Measurements from ENCODE around the gene SERPINI2. TPM values are rescaled to one million over a fixed set of nuclear protein-coding genes. Genes with fewer than 3 reads are reported as not detected.

The SERPINI2 gene
- total RNA-seq, 1 experiment from 2014 or later = 0.22 TPM

- Histone ChIP-seq H3K27ac (ENCODE audit: insufficient read length, low read depth, low read length) (no peak overlapping the region), H3K4me1 (ENCODE audit: insufficient read depth, low read length) (no peaks in the 10 kb centered on the region), H3K23ac (ENCODE audit: insufficient read length, low read depth, low read length) (no peak overlapping the region), H3K23me2 (ENCODE audit: insufficient read length, low read depth, low read length, poor library complexity, severe bottlenecking) (no peaks in the 10 kb centered on the region), H4K91ac (ENCODE audit: insufficient read length, low read depth, low read length) (no peak overlapping the region), H2BK5ac (ENCODE audit: insufficient read length, low read length) (no peak overlapping the region), H3K4me2 (ENCODE audit: insufficient read depth, insufficient read length, low read length) (no peak overlapping the region), H3K18ac (ENCODE audit: insufficient read length, low read depth, low read length) (no peak overlapping the region), H2BK20ac (ENCODE audit: low read depth, low read length, poor library complexity, severe bottlenecking) (no peak overlapping the region), H3K27me3 (ENCODE audit: insufficient read depth, low read length) (no peaks in the 10 kb centered on the region), H3K9me3 (ENCODE audit: control insufficient read depth, low read depth, low read length) (no peaks in the 10 kb centered on the region), H4K5ac (ENCODE audit: insufficient read length, low read depth, low read length) (no peak overlapping the region), H4K8ac (replicated peaks; ENCODE audit: insufficient read length, low read depth, low read length) (no peak overlapping the region), H3T11ph (ENCODE audit: low read length) (no peak overlapping the region), H3K79me1 (ENCODE audit: insufficient read depth, low read depth, low read length, poor library complexity, severe bottlenecking) (no peaks in the 10 kb centered on the region), H2AK5ac (ENCODE audit: insufficient read length, low read length) (no peak overlapping the region), H2AFZ (ENCODE audit: low read length) (no peak overlapping the region), H3K4ac (ENCODE audit: low read depth, low read length) (no peak overlapping the region), H2BK15ac (ENCODE audit: low read depth, low read length) (no peak overlapping the region), H4K20me1 (ENCODE audit: control insufficient read depth, insufficient read depth, insufficient read length) (no peaks in the 10 kb centered on the region), H3K9ac (ENCODE audit: extremely low read depth, insufficient read length, low read length) (no peak overlapping the region), H3K14ac (ENCODE audit: insufficient read depth, low read length) (no peak overlapping the region), H3K79me2 (ENCODE audit: insufficient read depth, low read length) (no peaks in the 10 kb centered on the region), H2BK120ac (ENCODE audit: low read depth, low read length, poor library complexity, severe bottlenecking) (no peak overlapping the region), H2BK12ac (ENCODE audit: insufficient read length, low read depth, low read length) (no peak overlapping the region), H3K56ac (ENCODE audit: insufficient read length, low read depth, low read length) (no peak overlapping the region)
- Mint-ChIP-seq H3K27ac (no peak overlapping the region), H3K27me3 (ENCODE audit: low read depth) (no peaks in the 10 kb centered on the region), H3K4me1 (peaks cover 0 to under 1% of the 10 kb centered on the region in 2 experiments; a peak in 2 of 4 replicates), H3K9me3 (no peaks in the 10 kb centered on the region; a peak in 1 of 5 replicates), H3K36me3 (ENCODE audit: insufficient read depth in 1 of 3, low read depth in 3 of 3) (no peaks in the 10 kb centered on the region), H3K4me3 (no peak overlapping the region)
- no peak for DNase-seq
- no peak for TF ChIP-seq CTCF (conservative IDR thresholded peaks at IDR 0.05)
- WGBS (ENCODE audit: extremely low coverage, insufficient read length, low lambda C conversion rate) = no CpG with 5 or more reads among the region's 2 CpGs
Measured at GRCh38 chr3:167484551-167484950, 10.7 kb upstream of the SERPINI2 start.
